ENCODE measurements around the gene AP5B1.

AP5B1 gene, protein sequence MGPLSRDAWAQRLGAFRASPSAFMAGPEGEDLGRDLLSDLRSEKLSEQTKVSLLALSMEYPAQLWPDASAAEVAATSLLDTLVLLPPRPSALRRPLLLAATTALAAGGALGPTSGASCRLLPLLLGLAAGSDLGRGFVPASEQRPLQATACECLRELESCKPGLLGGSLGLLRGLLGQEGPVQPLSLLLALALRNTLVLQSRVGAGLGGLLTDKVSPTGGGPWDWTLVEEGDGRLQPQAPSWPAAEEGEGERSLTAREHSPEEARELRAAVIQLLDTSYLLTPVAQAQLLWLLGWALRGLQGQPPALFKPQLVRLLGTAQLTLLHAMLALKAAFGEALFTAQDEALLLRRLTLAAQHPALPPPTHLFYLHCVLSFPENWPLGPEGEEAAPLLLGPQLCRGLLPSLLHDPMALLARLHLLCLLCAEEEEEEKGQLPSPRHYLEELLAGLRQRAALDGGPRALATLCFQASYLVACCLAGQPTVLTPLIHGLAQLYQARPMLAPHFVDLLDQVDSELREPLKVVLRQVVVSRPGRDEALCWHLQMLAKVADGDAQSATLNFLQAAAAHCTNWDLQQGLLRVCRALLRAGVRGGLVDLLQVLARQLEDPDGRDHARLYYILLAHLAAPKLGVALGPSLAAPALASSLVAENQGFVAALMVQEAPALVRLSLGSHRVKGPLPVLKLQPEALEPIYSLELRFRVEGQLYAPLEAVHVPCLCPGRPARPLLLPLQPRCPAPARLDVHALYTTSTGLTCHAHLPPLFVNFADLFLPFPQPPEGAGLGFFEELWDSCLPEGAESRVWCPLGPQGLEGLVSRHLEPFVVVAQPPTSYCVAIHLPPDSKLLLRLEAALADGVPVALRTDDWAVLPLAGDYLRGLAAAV

DNA sequence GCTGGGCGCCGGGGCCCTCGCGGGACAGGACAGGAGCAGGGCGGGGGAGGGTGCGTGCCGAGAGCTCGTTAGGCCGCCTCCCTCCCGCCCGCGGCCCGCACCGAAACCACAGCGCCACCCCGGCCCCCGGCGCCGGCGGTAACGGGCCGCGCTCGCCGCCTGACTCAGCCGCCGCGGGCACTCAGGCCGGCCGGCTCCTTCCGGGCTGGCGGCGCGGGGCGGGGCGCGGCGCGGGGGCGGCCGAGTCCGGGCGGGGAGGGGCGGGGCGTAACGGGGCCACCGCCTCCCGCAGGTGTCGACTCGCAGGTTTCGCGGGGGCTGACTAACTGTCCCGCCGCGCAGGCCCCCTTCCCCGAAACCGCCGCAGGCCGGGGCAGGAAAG is at the start of gene AP5B1:
Gene AP5B1 (minus strand): TSS at position 207 of the 382 bp plus-strand sequence. CDS start 385 bp downstream, outside the sequence.
- DNase-seq (ENCODE audit: low read depth in 2 of 2, low spot score in 1 of 2) = peak in 1 of 2 donors; percentile 55

DNA sequence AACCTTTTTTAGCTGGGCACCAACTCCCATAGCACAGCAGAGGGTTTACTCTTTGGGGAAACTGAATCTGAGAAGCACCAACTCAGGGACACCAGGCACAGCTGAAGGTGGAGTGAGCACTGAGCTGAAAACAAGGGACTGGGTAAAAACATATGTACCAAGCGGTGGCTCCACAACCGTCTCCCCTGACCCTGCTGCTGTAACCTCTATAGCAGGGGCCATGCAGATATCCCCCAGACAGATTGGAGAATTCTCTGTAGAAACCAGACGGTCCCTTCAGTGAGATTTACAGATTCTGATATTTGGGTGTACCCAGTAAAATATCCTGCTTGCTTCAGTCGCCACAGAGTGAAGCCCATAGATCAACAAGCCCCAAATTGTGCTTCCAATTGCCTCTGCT is 48.7 kb upstream of the AP5B1 start:
- no peak for DNase-seq (ENCODE audit: low read depth in 2 of 2, low spot score in 1 of 2)

DNA sequence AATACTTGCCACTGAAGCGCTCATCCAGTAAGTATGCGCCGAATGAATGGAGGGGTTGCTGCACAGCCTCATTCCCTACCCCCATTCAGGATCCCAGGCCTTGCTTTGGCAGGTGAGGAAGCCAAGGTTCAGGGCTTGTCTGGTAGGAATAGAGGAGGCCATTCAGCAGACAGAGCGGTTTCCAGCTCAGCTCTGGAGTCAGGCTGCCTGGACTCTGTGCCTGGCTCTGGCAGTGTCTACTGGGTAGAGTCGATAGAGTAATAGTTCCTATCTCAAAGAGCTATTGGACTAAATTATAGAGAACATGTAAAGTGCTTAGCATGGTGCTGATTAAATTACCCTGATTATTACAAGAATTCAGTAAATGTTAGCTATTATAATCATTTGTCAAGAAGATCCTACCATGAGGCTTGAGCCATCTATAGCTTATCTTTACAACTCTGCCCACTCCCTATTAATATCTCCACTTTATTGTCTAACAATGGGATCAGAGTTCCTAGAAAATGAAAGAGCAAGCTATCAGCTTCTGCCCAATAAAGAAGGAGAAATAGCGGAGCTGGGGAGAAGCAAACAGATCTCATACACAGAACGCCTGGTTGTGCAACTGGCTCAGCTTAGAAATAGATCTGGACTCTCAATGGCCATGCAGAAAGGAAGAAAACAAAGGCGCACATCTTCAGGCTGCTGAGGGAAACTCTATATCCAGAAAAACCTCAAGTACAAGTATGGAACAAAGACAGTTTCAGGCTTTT is 46.4 kb upstream of the AP5B1 start:
- no peak for DNase-seq (ENCODE audit: low read depth in 2 of 2, low spot score in 1 of 2)

DNA sequence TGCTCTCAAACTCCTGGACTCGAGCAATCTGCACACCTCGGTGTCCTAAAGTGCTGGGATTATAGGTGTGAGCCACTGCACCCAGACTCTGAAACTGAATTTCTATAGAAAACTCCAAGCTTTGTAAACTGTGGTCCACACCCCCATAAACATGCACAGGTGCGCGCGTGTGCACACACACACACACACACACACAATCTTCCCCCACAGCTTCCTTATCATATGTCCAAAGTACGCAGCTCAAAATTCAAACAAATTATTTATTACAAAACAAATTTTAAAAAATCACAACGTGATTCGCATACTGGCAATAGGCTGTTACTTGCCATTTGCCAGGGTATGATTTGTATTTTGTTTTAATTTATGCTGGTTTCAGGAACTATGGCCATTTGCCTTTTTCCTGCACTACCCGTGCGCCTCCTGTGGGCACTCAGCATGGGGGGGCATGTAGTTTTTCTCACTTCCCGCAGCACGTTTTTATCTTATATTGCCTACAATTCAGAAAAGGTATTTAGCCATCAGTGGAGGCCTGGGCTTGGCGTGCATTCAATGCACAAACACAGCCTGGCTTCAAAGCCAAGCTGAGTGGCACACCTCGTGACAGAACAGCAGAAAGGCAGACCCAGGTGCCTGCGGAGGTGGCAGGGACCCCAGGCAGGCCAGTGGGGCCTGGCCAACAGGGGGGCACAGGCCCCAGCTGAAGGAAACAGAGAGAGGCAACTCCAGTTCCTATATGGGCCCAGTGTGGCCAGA is 42.2 kb upstream of the AP5B1 start:
- DNase-seq (ENCODE audit: low read depth in 2 of 2, low spot score in 1 of 2) = no peak

DNA sequence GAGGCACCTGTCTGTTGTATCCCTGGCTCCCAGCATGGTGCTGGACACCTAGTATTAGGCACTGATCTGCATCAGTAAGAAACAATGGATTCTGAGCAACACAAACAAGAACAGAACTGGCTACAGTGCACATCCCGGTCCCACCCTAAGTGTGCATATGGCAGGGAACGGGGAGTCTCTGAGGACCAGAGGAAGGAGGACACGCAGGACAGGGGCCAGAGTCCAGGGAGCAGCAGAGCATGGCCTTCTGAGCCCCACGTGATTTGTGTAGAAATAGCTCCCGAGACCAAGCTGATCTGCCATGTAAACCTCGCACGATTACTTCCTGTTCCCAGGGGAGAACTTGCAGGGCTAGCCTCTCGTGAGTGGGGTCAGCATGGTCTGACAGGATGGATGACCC is 40.3 kb upstream of the AP5B1 start:
- no peak for DNase-seq (ENCODE audit: low read depth in 2 of 2, low spot score in 1 of 2)

DNA sequence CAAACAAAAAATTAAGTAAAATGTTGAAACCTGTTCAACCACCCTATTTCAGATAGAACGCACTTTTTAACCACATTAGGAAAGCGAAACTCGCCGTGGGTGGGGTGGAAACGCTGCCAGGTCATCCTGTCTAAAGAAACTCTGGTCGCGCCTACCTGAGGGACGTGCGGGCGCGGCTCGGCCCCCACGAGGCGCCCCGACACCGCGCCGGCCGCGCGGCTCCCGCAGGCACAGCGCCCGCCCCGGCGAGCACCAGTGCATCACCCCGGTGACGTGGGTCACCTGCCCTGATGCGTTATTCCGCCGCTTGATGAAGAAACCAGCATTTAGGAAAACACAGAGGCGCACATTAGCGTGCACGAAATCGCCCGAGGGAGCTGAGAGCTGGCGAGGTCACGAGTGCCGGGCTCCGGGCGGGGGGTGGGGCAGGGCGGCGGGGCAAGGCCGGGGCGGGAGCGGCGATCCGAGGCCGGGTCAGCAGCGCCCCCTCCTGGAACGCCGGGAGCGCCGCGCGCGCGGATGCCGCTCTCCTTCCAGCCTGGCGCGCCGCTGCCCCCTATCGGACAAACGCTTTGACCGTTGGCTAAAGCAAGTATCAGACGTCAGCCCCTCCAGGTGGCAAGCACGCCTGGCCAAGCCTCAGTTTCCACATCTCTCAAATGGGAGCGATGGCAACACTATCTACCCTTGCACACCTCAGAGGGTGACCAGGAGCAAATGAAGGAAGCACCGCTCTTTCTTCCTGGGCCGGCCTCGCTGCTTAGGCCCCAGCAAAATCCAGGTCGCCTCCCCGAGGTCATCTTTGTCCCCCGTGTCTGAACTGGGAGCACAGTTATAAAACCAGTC is 37.3 kb upstream of the AP5B1 start:
- peak; percentile 76 to 93 for DNase-seq (ENCODE audit: low read depth in 2 of 2, low spot score in 1 of 2)

DNA sequence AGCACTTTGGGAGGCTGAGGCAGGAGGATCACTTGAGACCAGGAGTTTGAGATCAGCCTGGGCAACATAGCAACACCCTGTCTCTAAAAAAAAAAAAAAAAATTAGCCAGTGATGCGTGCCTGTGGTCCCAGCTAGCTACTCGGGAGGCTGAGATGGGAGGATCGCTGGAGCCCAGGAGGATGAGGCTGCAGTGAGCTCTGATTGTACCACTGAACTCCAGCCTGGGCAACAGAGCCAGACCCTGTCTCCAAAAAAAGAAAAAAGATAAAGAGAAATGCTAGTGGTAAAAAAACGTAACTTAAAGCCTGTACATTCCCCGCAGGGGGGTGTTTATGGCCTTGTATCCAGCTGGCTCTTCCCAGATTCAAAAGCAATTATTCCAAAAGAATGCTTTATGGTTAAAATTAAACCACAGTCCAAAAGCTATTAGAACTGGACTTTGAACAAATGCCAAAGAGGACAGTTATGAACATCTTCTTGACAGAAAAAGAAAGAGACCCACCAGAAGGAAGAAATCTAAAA is 36.6 kb upstream of the AP5B1 start:
- no peak for DNase-seq (ENCODE audit: low read depth in 2 of 2, low spot score in 1 of 2)

DNA sequence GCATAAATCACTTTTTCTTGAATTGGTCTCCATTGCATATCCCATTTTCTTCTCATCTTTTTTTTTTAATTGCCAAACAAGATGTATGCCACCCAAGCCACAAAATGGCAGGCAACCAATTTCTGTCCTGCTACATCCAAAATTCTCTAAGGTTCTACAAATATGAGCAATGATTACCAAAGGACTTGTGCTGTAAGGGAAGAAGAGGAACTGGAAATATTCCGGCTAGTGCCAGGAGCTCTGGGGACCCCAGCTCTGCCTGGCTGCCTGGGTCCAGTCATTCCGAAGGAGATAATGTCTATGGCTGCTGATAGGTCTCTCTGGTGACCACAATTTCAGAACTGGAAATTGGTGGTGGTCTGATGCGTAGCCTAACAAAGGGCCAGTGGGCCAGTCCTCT is 35.9 kb upstream of the AP5B1 start:
- DNase-seq (ENCODE audit: low read depth in 2 of 2, low spot score in 1 of 2) = no peak

DNA sequence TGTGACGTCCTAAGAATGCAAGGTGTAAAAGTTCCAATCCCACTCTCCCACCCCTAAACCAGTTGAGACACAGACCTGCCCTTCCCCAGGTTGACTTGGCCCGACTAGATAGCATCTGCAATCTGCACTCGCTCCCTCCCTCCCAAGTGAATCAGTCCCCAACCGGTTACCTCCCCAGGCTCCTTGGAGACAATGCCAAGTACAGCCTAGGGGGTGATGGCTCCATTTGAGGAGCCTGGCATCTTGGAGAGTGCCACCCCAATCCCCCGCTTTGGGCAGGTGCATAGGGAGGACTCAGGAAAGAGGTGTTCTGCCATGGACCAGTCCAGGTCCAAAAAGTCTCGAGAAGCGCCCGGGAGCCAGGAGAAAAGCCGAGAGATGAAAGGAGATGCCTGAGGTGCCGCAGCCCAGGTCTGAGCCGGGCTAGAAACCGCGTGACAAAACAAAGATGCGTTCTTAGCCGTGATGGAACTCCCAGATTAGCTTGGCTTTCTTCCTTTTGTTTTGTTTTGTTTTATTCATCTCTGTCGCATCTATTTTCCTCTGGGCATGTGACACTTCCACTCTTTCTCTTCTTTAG is 34.3 kb upstream of the AP5B1 start:
- no peak for DNase-seq (ENCODE audit: low read depth in 2 of 2, low spot score in 1 of 2)

DNA sequence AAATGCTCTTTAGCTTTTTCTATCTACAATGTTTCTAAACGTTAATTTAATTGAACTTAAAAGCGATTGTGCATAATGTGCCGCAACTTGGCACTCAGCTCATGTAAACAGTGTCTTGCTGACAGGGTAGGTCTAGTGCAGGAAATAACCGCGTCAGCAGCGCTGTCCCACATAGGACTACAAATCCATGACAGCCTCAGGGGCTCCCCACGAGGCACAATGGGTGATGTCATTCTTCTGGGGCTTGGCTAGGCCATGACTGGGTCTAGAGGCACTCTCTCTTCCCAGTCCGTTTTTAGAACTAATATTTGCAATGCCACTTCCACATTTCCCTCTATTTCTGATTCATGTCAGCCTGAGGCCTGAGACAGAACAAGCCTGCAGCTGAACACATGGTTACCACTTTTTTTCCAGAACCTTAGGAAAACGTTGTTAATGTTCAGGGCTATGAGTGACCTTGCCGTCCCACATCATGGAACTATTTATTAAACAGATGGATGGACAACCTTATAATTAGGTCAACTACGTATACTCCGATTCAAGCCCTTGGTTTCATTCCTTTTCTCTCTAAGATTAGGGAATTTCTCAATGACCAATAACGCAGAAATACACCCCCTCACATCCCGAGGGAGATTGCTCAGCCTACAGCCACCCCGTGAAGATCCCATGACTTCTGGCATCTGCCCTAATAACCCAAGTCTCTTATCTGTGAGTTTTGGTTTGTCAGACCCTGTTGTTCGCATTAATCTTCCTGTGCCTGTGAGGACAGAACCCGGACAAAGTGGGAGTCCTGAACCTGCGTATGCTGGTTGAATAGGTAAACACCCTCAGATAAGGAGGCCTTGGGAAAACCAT is 33.6 kb upstream of the AP5B1 start:
- no peak for DNase-seq (ENCODE audit: low read depth in 2 of 2, low spot score in 1 of 2)

DNA sequence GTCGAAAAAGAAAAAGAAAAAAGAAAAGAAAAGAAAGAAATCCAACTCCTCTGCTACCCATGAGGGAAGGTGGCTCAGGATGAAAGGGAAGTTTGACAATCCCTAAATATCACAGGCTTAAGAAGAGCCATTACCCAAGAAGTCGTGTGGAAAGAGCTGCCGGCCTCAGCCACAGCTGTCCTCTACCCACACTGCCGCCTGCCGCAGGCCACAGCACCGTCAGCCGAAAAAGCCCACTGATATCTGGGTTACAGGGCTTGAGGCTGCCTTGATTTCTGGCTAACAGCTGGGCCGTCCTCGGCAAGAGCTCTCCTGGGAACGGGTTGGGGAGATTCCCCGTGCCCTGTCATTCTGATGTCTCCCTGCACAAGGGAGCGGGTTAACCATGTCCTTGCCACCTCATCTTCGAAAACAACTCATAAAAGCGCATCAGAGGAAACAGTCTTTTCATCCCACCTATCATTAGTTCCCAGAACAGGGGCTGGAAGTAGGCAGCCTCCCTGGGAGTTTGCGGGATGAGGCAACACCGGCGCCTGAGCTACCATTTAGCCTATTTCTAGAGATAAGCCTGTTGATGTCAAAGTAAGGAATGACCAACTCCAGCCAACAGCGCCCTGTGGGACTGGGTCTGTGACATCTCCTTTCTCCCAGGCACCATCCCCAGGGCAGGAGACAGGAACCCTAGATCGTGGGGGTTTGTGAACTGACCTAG is 31.1 kb upstream of the AP5B1 start:
- no peak for DNase-seq (ENCODE audit: low read depth in 2 of 2, low spot score in 1 of 2)

DNA sequence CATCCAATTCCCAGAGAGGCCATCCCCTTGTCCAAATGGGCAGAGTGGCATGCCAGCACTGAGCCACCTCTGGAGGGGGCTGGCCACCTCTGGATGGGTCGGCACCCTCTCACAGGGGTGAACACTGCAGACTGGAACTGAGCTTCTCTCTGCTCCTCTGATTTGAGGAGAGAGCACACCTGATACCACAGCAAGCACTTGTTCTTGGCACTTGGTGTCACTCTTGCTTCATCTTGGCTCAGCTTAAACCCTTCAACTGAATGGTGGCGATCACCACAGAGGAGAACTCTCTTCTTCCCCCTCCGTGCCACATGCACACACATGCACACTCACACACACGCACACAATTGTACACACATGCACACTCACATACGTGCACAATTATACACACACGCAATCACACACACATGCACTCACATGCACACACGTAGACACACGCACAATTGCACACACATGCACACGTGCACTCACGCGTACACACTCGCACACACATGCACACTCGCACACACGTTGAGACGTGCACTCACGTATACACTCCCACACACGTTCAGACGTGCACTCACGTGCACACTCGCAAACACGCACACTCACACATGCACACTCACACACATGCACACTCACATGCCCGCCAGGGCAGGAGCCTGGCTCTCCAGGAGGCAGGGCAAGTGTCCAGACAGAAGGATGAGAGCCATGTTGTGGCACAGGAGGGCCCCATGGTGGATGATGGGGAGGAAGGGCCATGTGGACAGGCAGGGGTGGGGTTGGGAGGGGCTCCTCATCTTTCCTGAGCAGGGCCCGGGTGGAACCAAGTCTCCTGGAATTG is 29.5 kb upstream of the AP5B1 start:
- DNase-seq (ENCODE audit: low read depth in 2 of 2, low spot score in 1 of 2) = no peak

DNA sequence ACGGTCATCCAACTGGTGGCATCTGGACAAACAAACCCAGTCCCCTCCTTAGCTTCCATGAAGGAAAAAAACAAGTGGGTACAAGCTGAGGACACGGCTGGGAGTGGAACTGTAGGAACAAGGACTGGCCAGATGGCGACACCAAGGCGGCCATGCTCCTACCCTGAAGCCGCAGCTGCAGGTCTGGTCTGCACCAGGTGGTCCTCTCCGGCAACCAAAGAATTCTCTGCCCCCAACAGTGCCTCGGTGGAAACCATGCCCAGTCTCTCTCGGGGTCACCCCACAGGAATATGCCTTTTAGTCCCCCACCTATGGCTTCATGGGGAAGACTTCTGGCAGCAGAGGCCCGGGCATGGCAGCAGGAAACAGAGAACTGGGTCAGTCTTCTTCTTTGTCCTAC is 28.7 kb upstream of the AP5B1 start:
- DNase-seq (ENCODE audit: low read depth in 2 of 2, low spot score in 1 of 2) = no peak

DNA sequence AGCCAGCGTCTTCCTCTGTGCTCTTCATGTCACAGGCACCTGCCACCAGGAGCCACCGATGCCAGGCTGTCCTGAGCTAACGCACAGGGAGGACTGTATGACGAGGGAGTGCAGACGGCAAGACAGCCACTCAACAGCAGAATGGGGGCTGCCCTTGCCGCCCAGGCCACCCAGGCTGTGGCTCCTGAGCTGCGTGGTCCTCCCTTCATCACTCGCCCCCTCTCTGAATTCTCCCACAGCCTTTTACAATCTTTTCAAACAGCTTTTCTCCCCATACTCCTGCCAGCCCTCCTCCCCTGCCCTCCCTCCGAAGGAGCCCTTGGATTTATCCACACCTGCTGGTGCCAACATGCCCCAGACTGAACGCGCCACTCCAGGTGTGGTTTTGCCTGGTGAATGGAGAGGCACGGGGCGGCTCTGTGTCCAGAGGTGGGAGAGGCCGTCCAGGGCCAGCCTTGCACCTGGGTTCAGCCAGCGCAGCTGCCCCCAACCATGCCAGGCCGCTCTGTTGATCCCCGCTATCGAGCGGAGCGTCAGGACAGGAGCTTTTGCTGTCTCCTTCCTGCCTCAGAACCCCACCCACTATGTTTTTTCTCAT is 28.1 kb upstream of the AP5B1 start:
- DNase-seq (ENCODE audit: low read depth in 2 of 2, low spot score in 1 of 2) = no peak

DNA sequence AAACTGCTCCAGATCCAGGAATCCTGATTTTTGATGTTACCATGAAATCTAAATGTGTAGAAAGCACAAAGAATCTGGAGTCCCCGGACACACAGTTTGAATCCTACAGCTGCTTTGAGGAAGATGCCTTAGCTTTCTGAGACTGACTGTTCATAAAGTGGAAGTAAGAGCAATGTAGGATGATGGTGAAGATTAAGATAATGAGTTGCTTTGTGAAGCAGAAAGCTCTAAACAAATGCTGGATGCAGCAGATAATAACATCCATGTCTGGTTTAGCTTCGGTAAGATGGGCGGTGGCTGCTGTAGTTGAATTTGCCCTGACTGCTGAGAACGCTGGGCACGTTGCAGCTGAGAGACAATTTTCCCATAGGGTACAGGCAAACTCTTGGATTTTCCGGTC is 26.2 kb upstream of the AP5B1 start:
- no peak for DNase-seq (ENCODE audit: low read depth in 2 of 2, low spot score in 1 of 2)

DNA sequence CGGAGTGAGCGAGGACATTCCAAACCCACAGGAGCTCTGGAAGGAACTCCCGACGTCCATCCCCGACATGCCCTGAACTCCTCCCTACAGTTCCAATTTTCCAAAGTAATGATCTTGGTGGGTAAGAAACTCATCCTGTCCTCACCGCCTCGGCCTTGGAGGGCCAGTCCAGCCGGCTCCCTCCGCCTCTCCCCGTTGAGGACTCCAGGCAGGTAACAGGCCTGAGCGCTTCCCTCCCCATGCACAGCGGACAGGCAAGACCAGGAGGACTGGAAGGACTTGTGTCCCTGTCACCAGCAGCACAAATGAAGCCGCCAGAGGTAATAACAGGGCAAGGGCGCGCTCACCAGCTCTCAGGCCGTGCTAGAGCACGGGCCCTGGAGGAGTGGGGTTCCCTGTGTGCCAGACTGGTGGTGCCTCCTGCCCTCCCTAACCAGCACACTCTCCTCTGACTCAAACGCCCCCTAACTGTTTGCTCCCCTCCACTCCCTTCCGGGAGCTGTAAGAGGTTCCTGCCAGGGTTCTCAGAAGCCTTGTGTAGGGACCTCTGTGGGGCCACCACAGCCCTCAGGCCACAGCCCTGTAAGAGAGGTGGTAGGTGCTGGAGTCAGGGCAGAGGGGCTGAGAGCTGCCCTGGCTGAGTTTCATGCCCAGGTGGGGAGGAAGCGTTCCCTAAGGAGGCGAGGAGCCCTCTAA is 23.2 kb upstream of the AP5B1 start:
- DNase-seq (ENCODE audit: low read depth in 2 of 2, low spot score in 1 of 2) = no peak
